Activated T-cell treated with anti-CD3 and anti-CD28 coated beads, Interleukin-2, amount 50 U/mL, for 24 hours (primary cell): ENCODE data around the gene ARRB1.
"Not testable (repeated sequence)": the region's sequence is repeated elsewhere in the genome, so short reads cannot be mapped to it uniquely, and the experiment has no call there.

Experiments used
- DNase-seq: peaks from one replicate; pipeline ENCODE4 v3.0.0-alpha.2; 2020
- H3K27ac Mint-ChIP-seq: 2 replicates; pipeline ENCODE4 v1.8.0; 2020; ENCODE audit warnings: mild to moderate bottlenecking, mixed read lengths
- H3K27me3 Mint-ChIP-seq: 2 replicates; pipeline ENCODE4 v1.8.0; 2020; ENCODE audit warnings: mixed read lengths
- H3K36me3 Mint-ChIP-seq: 2 replicates; pipeline ENCODE4 v1.8.0; 2020; ENCODE audit warnings: low read depth, mixed read lengths
- H3K4me1 Mint-ChIP-seq: 2 replicates; pipeline ENCODE4 v1.8.0; 2020; ENCODE audit warnings: low read depth, mixed read lengths
- H3K4me3 Mint-ChIP-seq: 2 replicates; pipeline ENCODE4 v1.8.0; 2020; ENCODE audit warnings: mild to moderate bottlenecking, moderate library complexity, mixed read lengths
- H3K9me3 Mint-ChIP-seq: 2 replicates; pipeline ENCODE4 v1.8.0; 2020; ENCODE audit warnings: mixed read lengths

The ARRB1 gene

GRCh38 chr11:75313513-75314272, 37.8 kb downstream of the ARRB1 start:
- no peak overlapping the region for H3K27ac Mint-ChIP-seq
- H3K36me3 Mint-ChIP-seq, result no peaks in the 10 kb centered on the region
- H3K4me1 Mint-ChIP-seq, result peaks cover 3% of the 10 kb centered on the region

GRCh38 chr11:75312346-75312745, 39.1 kb downstream of the ARRB1 start:
- no peaks in the 10 kb centered on the region for H3K27me3 Mint-ChIP-seq
- no peaks in the 10 kb centered on the region for H3K9me3 Mint-ChIP-seq
- DNase-seq, result no peak
- no peak overlapping the region for H3K4me3 Mint-ChIP-seq
- H3K27ac Mint-ChIP-seq, result no peak overlapping the region
- peaks cover 3% of the 10 kb centered on the region for H3K4me1 Mint-ChIP-seq
- H3K36me3 Mint-ChIP-seq, result no peaks in the 10 kb centered on the region

More at GRCh38 chr11:75313513-75314272, 37.8 kb downstream of the ARRB1 start:
- DNase-seq, result no peak
- Mint-ChIP-seq H3K9me3 (no peaks in the 10 kb centered on the region), H3K4me3 (no peak overlapping the region), H3K27me3 (no peaks in the 10 kb centered on the region)

GRCh38 chr11:75311858-75312288, 39.6 kb downstream of the ARRB1 start:
- DNase-seq, result no peak
- Mint-ChIP-seq H3K27me3 (no peaks in the 10 kb centered on the region), H3K9me3 (no peaks in the 10 kb centered on the region), H3K36me3 (no peaks in the 10 kb centered on the region), H3K4me3 (no peak overlapping the region), H3K27ac (no peak overlapping the region), H3K4me1 (peaks cover 3% of the 10 kb centered on the region)

- Mint-ChIP-seq H3K36me3 (no peaks in the 10 kb centered on the region), H3K4me1 (no peaks in the 10 kb centered on the region), H3K27me3 (no peaks in the 10 kb centered on the region), H3K9me3 (no peaks in the 10 kb centered on the region), H3K4me3 (no peak overlapping the region), H3K27ac (no peak overlapping the region)
- no peak for DNase-seq
These were observed 42.5 kb downstream of the ARRB1 start for GRCh38 chr11:75308986-75309385.

- no peak overlapping the region for H3K27ac Mint-ChIP-seq
- no peak overlapping the region for H3K4me3 Mint-ChIP-seq
- no peaks in the 10 kb centered on the region for H3K4me1 Mint-ChIP-seq
- no peaks in the 10 kb centered on the region for H3K9me3 Mint-ChIP-seq
- no peak for DNase-seq
- H3K36me3 Mint-ChIP-seq, result no peaks in the 10 kb centered on the region
- no peaks in the 10 kb centered on the region for H3K27me3 Mint-ChIP-seq
These were observed 43.3 kb downstream of the ARRB1 start for GRCh38 chr11:75308116-75308515.

- no peaks in the 10 kb centered on the region for H3K4me1 Mint-ChIP-seq
- no peaks in the 10 kb centered on the region for H3K36me3 Mint-ChIP-seq
- no peak overlapping the region for H3K4me3 Mint-ChIP-seq
- DNase-seq, result no peak
- no peak overlapping the region for H3K27ac Mint-ChIP-seq
- H3K9me3 Mint-ChIP-seq, result no peaks in the 10 kb centered on the region
- no peaks in the 10 kb centered on the region for H3K27me3 Mint-ChIP-seq
These were observed 44.4 kb downstream of the ARRB1 start for GRCh38 chr11:75307058-75307457.

- Mint-ChIP-seq H3K27me3 (no peaks in the 10 kb centered on the region), H3K36me3 (no peaks in the 10 kb centered on the region), H3K4me1 (no peaks in the 10 kb centered on the region), H3K27ac (no peak overlapping the region), H3K4me3 (no peak overlapping the region), H3K9me3 (no peaks in the 10 kb centered on the region)
- no peak for DNase-seq
These were observed 44.9 kb downstream of the ARRB1 start for GRCh38 chr11:75306529-75306928.

GRCh38 chr11:75305993-75306392, 45.5 kb downstream of the ARRB1 start:
- H3K27me3 Mint-ChIP-seq, result no peaks in the 10 kb centered on the region
- H3K4me3 Mint-ChIP-seq, result no peak overlapping the region
- no peaks in the 10 kb centered on the region for H3K4me1 Mint-ChIP-seq
- H3K9me3 Mint-ChIP-seq, result no peaks in the 10 kb centered on the region
- H3K36me3 Mint-ChIP-seq, result no peaks in the 10 kb centered on the region
- no peak for DNase-seq
- peak overlapping the region; percentile 17 for H3K27ac Mint-ChIP-seq

- Mint-ChIP-seq H3K9me3 (no peaks in the 10 kb centered on the region), H3K27ac (no peak overlapping the region), H3K4me3 (no peak overlapping the region), H3K27me3 (no peaks in the 10 kb centered on the region), H3K4me1 (no peaks in the 10 kb centered on the region), H3K36me3 (no peaks in the 10 kb centered on the region)
- no peak for DNase-seq
These were observed 46.0 kb downstream of the ARRB1 start for GRCh38 chr11:75305452-75305851.

GRCh38 chr11:75304941-75305340, 46.5 kb downstream of the ARRB1 start:
- not testable (repeated sequence) for H3K27ac Mint-ChIP-seq, H3K4me3 Mint-ChIP-seq, H3K36me3 Mint-ChIP-seq, H3K27me3 Mint-ChIP-seq, H3K4me1 Mint-ChIP-seq, H3K9me3 Mint-ChIP-seq, DNase-seq

- DNase-seq, result no peak
- Mint-ChIP-seq H3K4me1 (no peaks in the 10 kb centered on the region), H3K36me3 (no peaks in the 10 kb centered on the region), H3K27me3 (no peaks in the 10 kb centered on the region), H3K9me3 (no peaks in the 10 kb centered on the region), H3K27ac (no peak overlapping the region), H3K4me3 (no peak overlapping the region)
These were observed 47.8 kb downstream of the ARRB1 start for GRCh38 chr11:75303544-75304224.

GRCh38 chr11:75302371-75302770, 49.1 kb downstream of the ARRB1 start:
- no peak for DNase-seq
- no peaks in the 10 kb centered on the region for H3K9me3 Mint-ChIP-seq
- no peaks in the 10 kb centered on the region for H3K27me3 Mint-ChIP-seq
- no peaks in the 10 kb centered on the region for H3K36me3 Mint-ChIP-seq
- no peak overlapping the region for H3K4me3 Mint-ChIP-seq
- no peak overlapping the region for H3K27ac Mint-ChIP-seq
- peaks cover 2% of the 10 kb centered on the region for H3K4me1 Mint-ChIP-seq

- H3K9me3 Mint-ChIP-seq, result no peaks in the 10 kb centered on the region
- H3K4me3 Mint-ChIP-seq, result no peak overlapping the region
- peaks cover 2% of the 10 kb centered on the region for H3K4me1 Mint-ChIP-seq
- no peak overlapping the region for H3K27ac Mint-ChIP-seq
- H3K27me3 Mint-ChIP-seq, result no peaks in the 10 kb centered on the region
- no peak for DNase-seq
- peaks cover 2% of the 10 kb centered on the region for H3K36me3 Mint-ChIP-seq
These were observed 49.7 kb downstream of the ARRB1 start for GRCh38 chr11:75301601-75302345.

- H3K4me3 Mint-ChIP-seq, result no peak overlapping the region
- DNase-seq, result no peak
- peaks cover 2% of the 10 kb centered on the region for H3K4me1 Mint-ChIP-seq
- no peaks in the 10 kb centered on the region for H3K9me3 Mint-ChIP-seq
- no peaks in the 10 kb centered on the region for H3K27me3 Mint-ChIP-seq
- H3K27ac Mint-ChIP-seq, result no peak overlapping the region
- H3K36me3 Mint-ChIP-seq, result peaks cover 5% of the 10 kb centered on the region
These were observed 50.3 kb downstream of the ARRB1 start for GRCh38 chr11:75301131-75301530.

GRCh38 chr11:75298976-75299260, 52.5 kb downstream of the ARRB1 start:
- H3K27ac Mint-ChIP-seq, result no peak overlapping the region
- H3K4me1 Mint-ChIP-seq, result peaks cover 2% of the 10 kb centered on the region
- no peak for DNase-seq
- H3K9me3 Mint-ChIP-seq, result no peaks in the 10 kb centered on the region
- no peaks in the 10 kb centered on the region for H3K27me3 Mint-ChIP-seq
- H3K36me3 Mint-ChIP-seq, result peaks cover 10% of the 10 kb centered on the region
- H3K4me3 Mint-ChIP-seq, result no peak overlapping the region
